Brain microvascular endothelial cell (primary cell): ENCODE data around the gene SOX21.
A peak's percentile ranks its signal among the peaks of the same experiment; 100 is the strongest.

Source experiments
- DNase-seq: peaks from one replicate; pipeline ENCODE4 v3.0.0-alpha.2; 2020
- H3K27ac ChIP-seq: fragments of 250-450 bp; sonication (Bioruptor Pico); 2 replicates; pipeline ENCODE4 v1.5.1; 2020; ENCODE audit warnings: mild to moderate bottlenecking, moderate library complexity
- H3K27me3 ChIP-seq: fragments of 250-450 bp; sonication (Bioruptor Pico); replicated peaks from 2 replicates; pipeline ENCODE4 v1.5.1; 2020; ENCODE audit warnings: mild to moderate bottlenecking
- H3K36me3 ChIP-seq: fragments of 250-450 bp; sonication (Bioruptor Pico); replicated peaks from 2 replicates; pipeline ENCODE4 v1.5.1; 2020; ENCODE audit warnings: mild to moderate bottlenecking
- H3K4me3 ChIP-seq: 2 replicates; pipeline ENCODE4 v1.5.1; 2011; ENCODE audit warnings: low read depth, mild to moderate bottlenecking, control low read depth, low read length, moderate library complexity
- CTCF ChIP-seq: IDR thresholded peaks from 2 replicates; pipeline ENCODE4 v1.5.1; 2011; ENCODE audit warnings: low read depth, mild to moderate bottlenecking, moderate library complexity, low read length, control low read depth, inconsistent platforms; ENCODE audit errors: missing control alignments
- in situ Hi-C: cut with HindIII; loops from 2 replicates; pipeline ENCODE4 v1.10.0; 2017; ENCODE audit warnings: low sequenced_read_pairs, low pct_ligation_motif_present

SOX21 gene

GRCh38 chr13:94677799-94678198 is 34.5 kb downstream of the SOX21 start:
- Histone ChIP-seq H3K4me3 (no peak overlapping the region), H3K27me3 (no peaks in the 10 kb centered on the region), H3K36me3 (no peaks in the 10 kb centered on the region), H3K27ac (no peak overlapping the region)
- no peak for DNase-seq
- no peak for TF ChIP-seq CTCF
- in situ Hi-C loops: loop anchor here (25.0 kb wide), 1 partner anchor 485 kb away; no protein-coding TSS in a partner anchor

- peak; percentile 85 for TF ChIP-seq CTCF
- DNase-seq: peak; percentile 26
- Histone ChIP-seq H3K4me3 (no peak overlapping the region), H3K27me3 (no peaks in the 10 kb centered on the region), H3K27ac (no peak overlapping the region), H3K36me3 (no peaks in the 10 kb centered on the region)
- in situ Hi-C loops: loop anchor here (25.0 kb wide), 1 partner anchor 488 kb away; no protein-coding TSS in a partner anchor
Observed at GRCh38 chr13:94674609-94675348, 37.6 kb downstream of the SOX21 start.

- Histone ChIP-seq H3K27me3 (no peaks in the 10 kb centered on the region), H3K27ac (no peak overlapping the region), H3K36me3 (no peaks in the 10 kb centered on the region), H3K4me3 (no peak overlapping the region)
- TF ChIP-seq CTCF: no peak
- DNase-seq: no peak
- in situ Hi-C loops: no loop called here
Observed at GRCh38 chr13:94673851-94674250, 38.5 kb downstream of the SOX21 start.

- Histone ChIP-seq H3K4me3 (no peak overlapping the region), H3K27me3 (no peaks in the 10 kb centered on the region), H3K36me3 (no peaks in the 10 kb centered on the region), H3K27ac (no peak overlapping the region)
- DNase-seq: no peak
- in situ Hi-C loops: no loop called here
- TF ChIP-seq CTCF: no peak
Observed at GRCh38 chr13:94672400-94672799, 39.9 kb downstream of the SOX21 start.

- in situ Hi-C loops: no loop called here
- no peaks in the 10 kb centered on the region for H3K36me3 ChIP-seq
- no peak for TF ChIP-seq CTCF
- H3K27ac ChIP-seq: no peak overlapping the region
- H3K4me3 ChIP-seq: no peak overlapping the region
- no peak for DNase-seq
- H3K27me3 ChIP-seq: peaks cover 29% of the 10 kb centered on the region
Observed at GRCh38 chr13:94667190-94667589, 45.2 kb downstream of the SOX21 start.

- H3K4me3 ChIP-seq: no peak overlapping the region
- DNase-seq: no peak
- H3K27ac ChIP-seq: no peak overlapping the region
- in situ Hi-C loops: no loop called here
- H3K27me3 ChIP-seq: peaks cover 39% of the 10 kb centered on the region
- TF ChIP-seq CTCF: no peak
- no peaks in the 10 kb centered on the region for H3K36me3 ChIP-seq
Observed at GRCh38 chr13:94666065-94666464, 46.3 kb downstream of the SOX21 start.
